Esophagus squamous epithelium (tissue), 5 donors: ENCODE results near the gene DRGX. TPM values are rescaled to one million over a fixed set of nuclear protein-coding genes. Genes with fewer than 3 reads are reported as not detected.

Experiments
- DNase-seq: peaks from one replicate; lab custom pipeline; 2025; lab: John Stamatoyannopoulos, UW
- H3K27ac ChIP-seq, 4 donors: fragments of 200-600 bp; sonication (generic); one replicate each; pipeline ENCODE4 v1.5.1; 2016 to 2019; ENCODE audit warnings: mild to moderate bottlenecking in 1 of 4
- H3K27me3 ChIP-seq, 4 donors: fragments of 200-600 bp; sonication (generic); 1 replicate in 3 of 4; 2 replicates in 1 of 4; pipeline versions ENCODE4 v1.5.1 to v1.6.0; 2017 to 2021; ENCODE audit warnings: antibody characterized with exemption in 1 of 4
- H3K36me3 ChIP-seq, 3 donors: fragments of 200-600 bp; sonication (generic); one replicate each; pipeline ENCODE4 v1.5.1; 2016 to 2019
- H3K4me1 ChIP-seq, 3 donors: fragments of 200-600 bp; sonication (generic); one replicate each; pipeline ENCODE4 v1.5.1; 2017 to 2019
- H3K4me3 ChIP-seq, 4 donors: fragments of 200-600 bp; sonication (generic); 1 replicate in 3 of 4; 2 replicates in 1 of 4; pipeline ENCODE4 v1.5.1; 2016 to 2019; ENCODE audit warnings: mild to moderate bottlenecking in 2 of 4, moderate library complexity in 1 of 4
- H3K9me3 ChIP-seq, 3 donors: fragments of 200-600 bp; sonication (generic); one replicate each; pipeline ENCODE4 v1.5.1; 2016 to 2019
- CTCF ChIP-seq, 6 experiments: fragments of 450-650 bp in 4 of 6; fragments of 200-600 bp in 2 of 6; sonication (generic) in 2 of 6; IDR thresholded peaks; one replicate each; pipeline ENCODE4 v1.5.1; 2016 to 2019; ENCODE audit warnings: antibody characterized with exemption in 6 of 6, mild to moderate bottlenecking in 4 of 6, moderate library complexity in 4 of 6
- POLR2A ChIP-seq, 4 donors: fragments of 450-650 bp; IDR thresholded peaks; one replicate each; pipeline ENCODE4 v1.6.1; 2017; ENCODE audit warnings: antibody characterized with exemption in 4 of 4, mild to moderate bottlenecking in 4 of 4, moderate library complexity in 3 of 4
- WGBS, 2 donors: methylation state at CpG; one replicate each; pipeline ENCODE4 v1.1.5; 2018; 5-methylcytosine and 5-hydroxymethylcytosine counted together
- intact Hi-C: fragments of 100-400 bp; cut with DNase I; formaldehyde crosslinking; loops from one replicate; pipeline ENCODE4 v1.15.0; 2022
- total RNA-seq, 4 donors: library from RNA; depleted of rRNA; stranded (reverse); fragments of >200 nt; gene quantifications; one replicate each; pipeline ENCODE4 v1.1.0, GENCODE V29; 2016
- donor health status: DM: yes; HTN: yes; CAD: no.

DRGX gene
- total RNA-seq, 4 donors from 2014 or later: not detected

GRCh38 chr10:49347342-49347741, 48.5 kb downstream of the DRGX start:
- 86 to 91% methylated on average over 3 to 4 of the region's 4 CpGs for WGBS, 2 donors

GRCh38 chr10:49344840-49345239, 51.0 kb downstream of the DRGX start:
- no peaks in the 10 kb centered on the region for H3K27me3 ChIP-seq
- intact Hi-C loops: no loop called here
- WGBS, 2 donors: 57 to 78% methylated on average over 2 of the region's 2 CpGs
- no peaks in the 10 kb centered on the region for H3K36me3 ChIP-seq
- no peaks in the 10 kb centered on the region for H3K4me1 ChIP-seq
- peaks cover 0 to 2% (median 0%) of the 10 kb centered on the region in 3 donors for H3K9me3 ChIP-seq
- no peak overlapping the region for H3K4me3 ChIP-seq
- H3K27ac ChIP-seq: no peak overlapping the region
- TF ChIP-seq CTCF (IDR thresholded peaks at IDR 0.05) (no peak), POLR2A (IDR thresholded peaks at IDR 0.05) (no peak)
- no peak for DNase-seq

More at GRCh38 chr10:49347342-49347741, 48.5 kb downstream of the DRGX start:
- H3K4me1 ChIP-seq: no peaks in the 10 kb centered on the region
- no peak overlapping the region for H3K4me3 ChIP-seq
- no peak for DNase-seq
- H3K27me3 ChIP-seq: no peaks in the 10 kb centered on the region
- H3K9me3 ChIP-seq: peaks cover 0 to 8% (median 0%) of the 10 kb centered on the region in 3 donors
- no peaks in the 10 kb centered on the region for H3K36me3 ChIP-seq
- H3K27ac ChIP-seq: no peak overlapping the region
- intact Hi-C loops: no loop called here
- no peak for TF ChIP-seq CTCF (IDR thresholded peaks at IDR 0.05)
- TF ChIP-seq POLR2A (IDR thresholded peaks at IDR 0.05): no peak

GRCh38 chr10:49338604-49339003, 57.3 kb downstream of the DRGX start:
- Histone ChIP-seq H3K4me1 (no peaks in the 10 kb centered on the region), H3K27ac (no peak overlapping the region), H3K9me3 (no peaks in the 10 kb centered on the region), H3K4me3 (no peak overlapping the region), H3K27me3 (no peaks in the 10 kb centered on the region), H3K36me3 (no peaks in the 10 kb centered on the region)
- no peak for TF ChIP-seq POLR2A (IDR thresholded peaks at IDR 0.05)
- TF ChIP-seq CTCF (IDR thresholded peaks at IDR 0.05): no peak
- intact Hi-C loops: no loop called here
- 93 to 100% methylated on average over 1 of the region's 1 CpG for WGBS, 2 donors
- DNase-seq: no peak

- intact Hi-C loops: no loop called here
- Histone ChIP-seq H3K4me3 (no peak overlapping the region), H3K9me3 (no peaks in the 10 kb centered on the region), H3K27me3 (no peaks in the 10 kb centered on the region), H3K27ac (no peak overlapping the region), H3K4me1 (no peaks in the 10 kb centered on the region), H3K36me3 (no peaks in the 10 kb centered on the region)
- DNase-seq: no peak
- WGBS, 2 donors: 64 to 82% methylated on average over 1 of the region's 1 CpG
- no peak for TF ChIP-seq CTCF (IDR thresholded peaks at IDR 0.05)
- TF ChIP-seq POLR2A (IDR thresholded peaks at IDR 0.05): no peak
These were observed 60.4 kb downstream of the DRGX start for GRCh38 chr10:49335364-49335972.

GRCh38 chr10:49334964-49335363, 60.9 kb downstream of the DRGX start:
- Histone ChIP-seq H3K9me3 (no peaks in the 10 kb centered on the region), H3K27ac (no peak overlapping the region), H3K4me1 (no peaks in the 10 kb centered on the region), H3K27me3 (no peaks in the 10 kb centered on the region), H3K4me3 (no peak overlapping the region), H3K36me3 (no peaks in the 10 kb centered on the region)
- no peak for DNase-seq
- TF ChIP-seq POLR2A (IDR thresholded peaks at IDR 0.05) (no peak), CTCF (IDR thresholded peaks at IDR 0.05) (no peak)
- intact Hi-C loops: no loop called here
